Measurements from ENCODE around the gene RASIP1. TPM values are rescaled to one million over a fixed set of nuclear protein-coding genes. Genes with fewer than 3 reads are reported as not detected.

RASIP1 gene
- total RNA-seq, 1 donor from 2014 or later = 31.2 TPM

DNA sequence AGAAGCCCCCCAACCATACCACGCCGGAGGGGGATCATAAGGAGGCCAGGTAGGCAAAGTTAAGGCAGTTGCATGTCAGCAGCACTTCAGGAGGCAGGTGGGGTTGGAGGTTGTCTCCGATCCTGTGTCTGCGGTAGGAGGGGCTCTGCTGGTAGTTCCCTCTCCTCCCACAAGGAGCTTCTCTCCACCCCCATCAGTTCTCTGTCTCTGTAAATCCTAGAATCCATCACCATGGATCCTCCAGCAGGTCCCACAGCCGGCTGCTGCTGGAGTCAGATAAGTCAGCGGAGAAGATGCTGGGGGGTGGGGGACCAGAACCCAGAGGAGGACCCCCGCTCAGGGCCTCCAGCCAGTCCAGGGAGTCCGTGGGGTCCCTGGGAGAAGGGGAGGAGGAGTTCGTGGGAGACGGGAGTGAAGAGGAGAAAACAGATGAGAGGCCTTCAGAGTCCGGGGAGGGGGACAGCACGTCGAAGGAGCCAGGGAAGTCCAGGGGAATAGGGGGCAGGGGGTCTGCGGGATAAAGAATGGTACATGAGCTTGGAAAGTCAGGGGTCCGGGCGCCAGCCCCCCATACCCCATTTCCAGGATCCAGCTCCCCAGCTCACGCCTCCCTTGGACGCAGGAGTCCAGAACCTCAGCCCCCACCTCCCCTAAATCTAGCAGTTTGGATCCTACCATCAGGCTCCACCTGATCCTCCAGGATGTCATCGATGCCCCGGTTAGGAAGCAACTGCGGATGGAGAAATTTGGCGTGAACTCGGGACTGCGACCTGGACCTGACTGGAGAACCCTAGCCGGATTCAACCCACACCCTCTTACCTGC lies 27.2 kb downstream of the RASIP1 start:
- H3K9me3 ChIP-seq = no peaks in the 10 kb centered on the region
- intact Hi-C loops (cut with DNase I) = no loop called here
- no peaks in the 10 kb centered on the region for H3K36me3 ChIP-seq
- TF ChIP-seq, protein P1, sequence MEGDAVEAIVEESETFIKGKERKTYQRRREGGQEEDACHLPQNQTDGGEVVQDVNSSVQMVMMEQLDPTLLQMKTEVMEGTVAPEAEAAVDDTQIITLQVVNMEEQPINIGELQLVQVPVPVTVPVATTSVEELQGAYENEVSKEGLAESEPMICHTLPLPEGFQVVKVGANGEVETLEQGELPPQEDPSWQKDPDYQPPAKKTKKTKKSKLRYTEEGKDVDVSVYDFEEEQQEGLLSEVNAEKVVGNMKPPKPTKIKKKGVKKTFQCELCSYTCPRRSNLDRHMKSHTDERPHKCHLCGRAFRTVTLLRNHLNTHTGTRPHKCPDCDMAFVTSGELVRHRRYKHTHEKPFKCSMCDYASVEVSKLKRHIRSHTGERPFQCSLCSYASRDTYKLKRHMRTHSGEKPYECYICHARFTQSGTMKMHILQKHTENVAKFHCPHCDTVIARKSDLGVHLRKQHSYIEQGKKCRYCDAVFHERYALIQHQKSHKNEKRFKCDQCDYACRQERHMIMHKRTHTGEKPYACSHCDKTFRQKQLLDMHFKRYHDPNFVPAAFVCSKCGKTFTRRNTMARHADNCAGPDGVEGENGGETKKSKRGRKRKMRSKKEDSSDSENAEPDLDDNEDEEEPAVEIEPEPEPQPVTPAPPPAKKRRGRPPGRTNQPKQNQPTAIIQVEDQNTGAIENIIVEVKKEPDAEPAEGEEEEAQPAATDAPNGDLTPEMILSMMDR (IDR thresholded peaks at IDR 0.05) = no peak
- TF ChIP-seq POLR2A (IDR thresholded peaks at IDR 0.05) (no peak), POLR2AphosphoS5 (IDR thresholded peaks at IDR 0.05; ENCODE audit: insufficient read depth in 1 of 2, low read depth in 1 of 2) (no peak)
- H3K4me1 ChIP-seq = peaks cover 47% of the 10 kb centered on the region
- peak overlapping the region; percentile 62 to 79 for H3K4me3 ChIP-seq
- H3K27ac ChIP-seq = peak overlapping the region; percentile 78
- no peak for DNase-seq (ENCODE audit: extremely low spot score in 2 of 2)
- H3K27me3 ChIP-seq = no peaks in the 10 kb centered on the region

DNA sequence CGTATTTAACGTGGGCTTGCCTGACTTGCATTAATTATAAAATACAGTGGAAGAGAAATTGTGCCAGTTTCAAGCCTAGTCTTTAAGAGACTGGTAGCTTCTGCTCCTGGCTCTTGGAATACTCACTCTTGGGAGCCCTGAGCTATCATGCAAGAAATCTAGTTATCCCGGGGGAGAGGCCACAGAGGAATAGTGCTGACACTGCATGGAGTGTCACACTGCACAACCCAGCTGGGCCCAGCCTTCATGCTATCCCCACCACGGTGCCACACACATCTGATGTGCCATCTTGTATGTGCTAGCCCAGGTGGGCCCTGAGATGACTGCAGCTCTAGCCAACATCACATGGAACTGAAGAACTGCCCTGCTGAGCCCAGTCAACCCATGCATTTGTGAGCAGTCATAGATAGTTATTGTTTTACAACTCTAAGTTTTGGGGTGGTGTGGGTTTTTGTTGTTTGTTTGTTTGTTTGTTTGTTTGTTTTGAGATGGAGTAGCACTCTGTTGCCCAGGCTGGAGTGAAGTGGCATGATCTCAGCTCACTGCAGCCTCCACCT lies 29.2 kb downstream of the RASIP1 start:
- Histone ChIP-seq H3K4me1 (peaks cover 29% of the 10 kb centered on the region), H3K9me3 (no peaks in the 10 kb centered on the region), H3K4me3 (no peak overlapping the region), H3K27me3 (no peaks in the 10 kb centered on the region), H3K27ac (no peak overlapping the region), H3K36me3 (no peaks in the 10 kb centered on the region)
- TF ChIP-seq, protein P1 (IDR thresholded peaks at IDR 0.05) = no peak
- TF ChIP-seq POLR2A (IDR thresholded peaks at IDR 0.05) = no peak
- TF ChIP-seq POLR2AphosphoS5 (IDR thresholded peaks at IDR 0.05; ENCODE audit: insufficient read depth in 1 of 2, low read depth in 1 of 2) = no peak
- no peak for DNase-seq (ENCODE audit: extremely low spot score in 2 of 2)
- intact Hi-C loops (cut with DNase I) = no loop called here

DNA sequence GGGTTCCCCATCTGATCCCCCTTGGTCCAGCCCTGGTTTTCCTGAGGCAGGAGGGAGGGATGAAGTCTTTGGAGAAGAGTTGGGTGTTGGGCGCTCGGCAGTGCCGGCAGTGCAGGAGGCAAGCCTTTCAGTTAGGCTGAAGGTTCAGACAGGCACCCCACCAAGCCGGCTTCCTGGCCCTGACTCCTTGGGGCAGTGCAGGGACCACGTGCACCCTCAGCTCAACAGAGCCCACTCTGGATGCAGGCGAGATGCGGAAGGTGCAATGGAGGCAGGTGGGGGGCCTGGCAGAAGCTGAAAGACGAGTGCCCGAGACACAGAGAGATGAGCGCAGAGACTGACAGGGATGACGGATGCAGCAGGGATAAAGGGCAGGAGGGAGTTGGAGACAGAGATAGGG lies 31.9 kb downstream of the RASIP1 start:
- peaks cover 0 to under 1% of the 10 kb centered on the region in 2 donors for H3K36me3 ChIP-seq
- TF ChIP-seq, protein P1 (IDR thresholded peaks at IDR 0.05) = no peak
- no peak for TF ChIP-seq POLR2AphosphoS5 (IDR thresholded peaks at IDR 0.05; ENCODE audit: insufficient read depth in 1 of 2, low read depth in 1 of 2)
- TF ChIP-seq POLR2A (IDR thresholded peaks at IDR 0.05) = no peak
- peaks cover 8% of the 10 kb centered on the region for H3K4me1 ChIP-seq
- no peak overlapping the region for H3K27ac ChIP-seq
- no peaks in the 10 kb centered on the region for H3K27me3 ChIP-seq
- H3K4me3 ChIP-seq = no peak overlapping the region
- no peaks in the 10 kb centered on the region for H3K9me3 ChIP-seq
- no peak for DNase-seq (ENCODE audit: extremely low spot score in 2 of 2)
- intact Hi-C loops (cut with DNase I) = loop anchor here (5.0 kb wide), 1 partner anchor 61 kb away; the partner anchor contains the start of gene CA11

DNA sequence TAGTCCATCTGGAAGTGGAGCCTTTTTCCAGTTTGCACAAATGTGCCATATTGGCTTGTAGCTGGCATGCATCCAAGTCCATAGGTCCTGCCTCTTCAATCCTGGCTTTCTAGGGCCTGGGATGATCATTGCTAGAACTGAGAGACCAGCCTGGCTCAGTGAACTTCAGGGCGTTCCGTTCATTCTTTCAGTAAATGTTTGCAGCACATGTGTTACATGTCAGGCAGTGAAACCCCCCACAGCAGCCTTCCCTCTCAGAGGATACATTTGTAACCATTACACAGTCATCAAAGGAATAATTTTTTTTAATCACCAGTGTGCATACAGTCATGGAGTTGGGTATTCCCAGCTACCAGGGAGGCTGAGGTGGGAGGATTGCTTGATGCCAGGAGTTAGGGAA lies 35.0 kb downstream of the RASIP1 start:
- no peak for DNase-seq (ENCODE audit: extremely low spot score in 2 of 2)
- TF ChIP-seq, protein P1 (IDR thresholded peaks at IDR 0.05) = no peak
- no peak for TF ChIP-seq POLR2AphosphoS5 (IDR thresholded peaks at IDR 0.05; ENCODE audit: insufficient read depth in 1 of 2, low read depth in 1 of 2)
- no peak for TF ChIP-seq POLR2A (IDR thresholded peaks at IDR 0.05)
- Histone ChIP-seq H3K4me3 (no peak overlapping the region), H3K36me3 (peaks cover 0 to 12% of the 10 kb centered on the region in 2 donors), H3K9me3 (no peaks in the 10 kb centered on the region), H3K4me1 (no peaks in the 10 kb centered on the region), H3K27ac (no peak overlapping the region), H3K27me3 (no peaks in the 10 kb centered on the region)
- intact Hi-C loops (cut with DNase I) = loop anchor here (5.0 kb wide), 1 partner anchor 58 kb away; the partner anchor contains the start of gene CA11

DNA sequence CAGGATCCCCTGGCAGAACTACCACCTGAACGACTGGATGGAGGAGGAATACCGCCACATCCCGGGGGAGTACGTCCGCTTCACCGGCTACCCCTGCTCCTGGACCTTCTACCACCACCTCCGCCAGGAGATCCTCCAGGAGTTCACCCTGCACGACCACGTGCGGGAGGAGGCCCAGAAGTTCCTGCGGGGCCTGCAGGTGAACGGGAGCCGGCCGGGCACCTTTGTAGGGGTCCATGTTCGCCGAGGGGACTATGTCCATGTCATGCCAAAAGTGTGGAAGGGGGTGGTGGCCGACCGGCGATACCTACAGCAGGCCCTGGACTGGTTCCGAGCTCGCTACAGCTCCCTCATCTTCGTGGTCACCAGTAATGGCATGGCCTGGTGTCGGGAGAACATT lies 37.1 kb downstream of the RASIP1 start:
- H3K36me3 ChIP-seq = peaks cover 0 to 12% of the 10 kb centered on the region in 2 donors
- no peak for DNase-seq (ENCODE audit: extremely low spot score in 2 of 2)
- H3K27me3 ChIP-seq = no peaks in the 10 kb centered on the region
- no peaks in the 10 kb centered on the region for H3K9me3 ChIP-seq
- no peak overlapping the region for H3K27ac ChIP-seq
- intact Hi-C loops (cut with DNase I) = no loop called here
- no peak overlapping the region for H3K4me3 ChIP-seq
- no peaks in the 10 kb centered on the region for H3K4me1 ChIP-seq
- no peak for TF ChIP-seq POLR2A (IDR thresholded peaks at IDR 0.05)
- TF ChIP-seq, protein P1 (IDR thresholded peaks at IDR 0.05) = no peak
- TF ChIP-seq POLR2AphosphoS5 (IDR thresholded peaks at IDR 0.05; ENCODE audit: insufficient read depth in 1 of 2, low read depth in 1 of 2) = no peak
